B cell (primary cell): ENCODE measurements around the gene SDC4.

Source experiments
- CTCF ChIP-seq: fragments of 200-600 bp; IDR thresholded peaks from one replicate; pipeline ENCODE4 v1.8.0; 2022; ENCODE audit warnings: antibody characterized with exemption, mild to moderate bottlenecking
- EZH2 ChIP-seq: IDR thresholded peaks from 2 replicates; pipeline ENCODE4 v1.6.1; 2012; ENCODE audit warnings: borderline replicate concordance, low read depth, mild to moderate bottlenecking, moderate library complexity, low read length; ENCODE audit not compliant: insufficient read depth, poor library complexity, severe bottlenecking

GRCh38 chr20:45340951-45341350 is 7.3 kb downstream of the SDC4 start:
- TF ChIP-seq CTCF (no peak), EZH2 (no peak)
